Activated CD8-positive, alpha-beta T cell treated with anti-CD3 and anti-CD28 coated beads for 36 hours (primary cell): ENCODE measurements around the gene BTRC. TPM values are rescaled to one million over a fixed set of nuclear protein-coding genes. Genes with fewer than 3 reads are reported as not detected.
"Not testable (repeated sequence)": the region's sequence is repeated elsewhere in the genome, so short reads cannot be mapped to it uniquely, and the experiment has no call there.

Experiments
- ATAC-seq: fragments of 200-7000 bp; cut with Tn5 transposase; one replicate; pipeline ENCODE4 v1.10.0; 2021; ENCODE audit warnings: mild to moderate bottlenecking, moderate library complexity
- CTCF ChIA-PET: fragments of 350-600 bp; sonication (Branson Sonifier 250); formaldehyde crosslinking; loops from one replicate; lab custom pipeline; 2021; ENCODE audit warnings: antibody characterized with exemption; lab: Charles Lee
- POLR2A ChIA-PET: fragments of 350-600 bp; sonication (Branson Sonifier 250); formaldehyde crosslinking; loops from one replicate; lab custom pipeline; 2021; ENCODE audit warnings: antibody characterized with exemption; lab: Charles Lee
- DNase-seq: peaks from one replicate; pipeline ENCODE4 v3.0.0-alpha.2; 2020
- H3K27ac Mint-ChIP-seq: one replicate; pipeline ENCODE4 v1.8.0; 2021; ENCODE audit warnings: mild to moderate bottlenecking, mixed read lengths
- H3K27me3 Mint-ChIP-seq: one replicate; pipeline ENCODE4 v1.8.0; 2021; ENCODE audit warnings: mixed read lengths
- H3K36me3 Mint-ChIP-seq: one replicate; pipeline ENCODE4 v1.8.0; 2021; ENCODE audit warnings: low read depth, mixed read lengths
- H3K4me1 Mint-ChIP-seq: one replicate; pipeline ENCODE4 v1.8.0; 2021; ENCODE audit warnings: low read depth, mixed read lengths
- H3K4me3 Mint-ChIP-seq: one replicate; pipeline ENCODE4 v1.8.0; 2021; ENCODE audit warnings: mild to moderate bottlenecking, moderate library complexity, mixed read lengths
- H3K9me3 Mint-ChIP-seq: one replicate; pipeline ENCODE4 v1.8.0; 2021; ENCODE audit warnings: mixed read lengths
- intact Hi-C: fragments of 100-400 bp; cut with micrococcal nuclease; formaldehyde crosslinking; loops from one replicate; pipeline ENCODE4 v1.10.0; 2022
- total RNA-seq, 2 experiments: library from RNA; stranded (reverse); gene quantifications; one replicate each; pipeline ENCODE4 v1.2.3, GENCODE V29; 2021
- TF ChIP-seq, protein P1 (sequence below): fragments of 200-600 bp; IDR thresholded peaks from one replicate; pipeline ENCODE4 v1.8.0; 2022; ENCODE audit warnings: antibody characterized with exemption, mild to moderate bottlenecking

Gene BTRC
- total RNA-seq, 2 experiments from 2014 or later, result 11.6 to 14.6 TPM

DNA sequence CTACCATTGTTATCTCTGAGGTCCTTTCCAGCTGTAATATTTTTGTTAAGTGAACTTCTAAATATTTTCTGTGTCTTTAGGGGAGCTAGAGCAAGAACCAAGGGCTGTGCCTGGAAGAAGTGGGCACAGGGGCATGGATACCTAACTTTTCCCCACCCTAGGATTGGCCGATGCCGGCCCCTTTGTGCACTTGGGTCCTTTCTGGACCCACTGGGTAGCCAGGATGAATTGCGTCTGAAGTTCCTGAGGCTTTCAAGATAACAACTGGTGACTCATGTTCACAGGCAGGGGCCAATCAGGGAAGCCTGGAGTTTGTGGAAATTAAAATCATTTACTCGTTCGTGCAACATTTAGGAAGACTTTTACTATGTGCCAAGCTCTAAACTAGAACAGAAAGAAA is 234.9 kb downstream of the BTRC start:
- POLR2A ChIA-PET, result interaction anchor here (0.7 to 1.0 kb wide), 2 partner anchors 11 to 556 kb away, joined by 3 to 5 read pairs; no protein-coding TSS in a partner anchor
- TF ChIP-seq, protein P1, sequence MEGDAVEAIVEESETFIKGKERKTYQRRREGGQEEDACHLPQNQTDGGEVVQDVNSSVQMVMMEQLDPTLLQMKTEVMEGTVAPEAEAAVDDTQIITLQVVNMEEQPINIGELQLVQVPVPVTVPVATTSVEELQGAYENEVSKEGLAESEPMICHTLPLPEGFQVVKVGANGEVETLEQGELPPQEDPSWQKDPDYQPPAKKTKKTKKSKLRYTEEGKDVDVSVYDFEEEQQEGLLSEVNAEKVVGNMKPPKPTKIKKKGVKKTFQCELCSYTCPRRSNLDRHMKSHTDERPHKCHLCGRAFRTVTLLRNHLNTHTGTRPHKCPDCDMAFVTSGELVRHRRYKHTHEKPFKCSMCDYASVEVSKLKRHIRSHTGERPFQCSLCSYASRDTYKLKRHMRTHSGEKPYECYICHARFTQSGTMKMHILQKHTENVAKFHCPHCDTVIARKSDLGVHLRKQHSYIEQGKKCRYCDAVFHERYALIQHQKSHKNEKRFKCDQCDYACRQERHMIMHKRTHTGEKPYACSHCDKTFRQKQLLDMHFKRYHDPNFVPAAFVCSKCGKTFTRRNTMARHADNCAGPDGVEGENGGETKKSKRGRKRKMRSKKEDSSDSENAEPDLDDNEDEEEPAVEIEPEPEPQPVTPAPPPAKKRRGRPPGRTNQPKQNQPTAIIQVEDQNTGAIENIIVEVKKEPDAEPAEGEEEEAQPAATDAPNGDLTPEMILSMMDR, result no peak
- Mint-ChIP-seq H3K36me3 (peaks cover 7% of the 10 kb centered on the region), H3K4me1 (peaks cover 17% of the 10 kb centered on the region), H3K27ac (no peak overlapping the region), H3K9me3 (no peaks in the 10 kb centered on the region), H3K4me3 (peak overlapping the region; percentile 93), H3K27me3 (no peaks in the 10 kb centered on the region)
- intact Hi-C loops, result no loop called here
- DNase-seq (no peak), ATAC-seq (no peak)
- CTCF ChIA-PET, result interaction anchor here (1.4 to 2.5 kb wide), 5 partner anchors 13 to 374 kb away, joined by 4 to 21 read pairs (median 9); no protein-coding TSS in a partner anchor

DNA sequence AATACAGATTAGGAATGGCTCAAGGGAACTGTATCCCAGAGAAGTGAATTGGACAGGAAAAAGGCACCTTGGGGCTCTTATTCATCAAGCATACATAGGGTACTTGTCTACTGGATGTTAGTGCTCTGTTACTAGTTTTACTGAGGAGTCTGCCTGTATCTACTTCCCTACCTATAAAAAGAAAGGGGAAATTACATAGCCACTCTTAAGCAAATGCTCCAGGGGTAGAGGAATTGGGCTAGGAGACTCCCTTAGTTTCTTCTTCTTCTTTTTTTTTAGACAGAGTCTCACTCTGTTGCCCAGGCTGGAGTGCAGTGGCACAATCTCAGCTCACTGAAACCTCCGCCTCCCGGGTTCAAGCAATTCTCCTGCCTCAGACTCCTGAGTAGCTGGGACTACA is 239.4 kb downstream of the BTRC start:
- H3K27ac Mint-ChIP-seq, H3K4me3 Mint-ChIP-seq, POLR2A ChIA-PET, H3K4me1 Mint-ChIP-seq, DNase-seq, H3K27me3 Mint-ChIP-seq, ATAC-seq, intact Hi-C loops, H3K9me3 Mint-ChIP-seq, H3K36me3 Mint-ChIP-seq: not testable (repeated sequence)
- CTCF ChIA-PET, result interaction anchor here (2.2 to 6.3 kb wide), 2 partner anchors 9 to 189 kb away, joined by 8 to 34 read pairs; partner anchors contain the start of gene NPM3

DNA sequence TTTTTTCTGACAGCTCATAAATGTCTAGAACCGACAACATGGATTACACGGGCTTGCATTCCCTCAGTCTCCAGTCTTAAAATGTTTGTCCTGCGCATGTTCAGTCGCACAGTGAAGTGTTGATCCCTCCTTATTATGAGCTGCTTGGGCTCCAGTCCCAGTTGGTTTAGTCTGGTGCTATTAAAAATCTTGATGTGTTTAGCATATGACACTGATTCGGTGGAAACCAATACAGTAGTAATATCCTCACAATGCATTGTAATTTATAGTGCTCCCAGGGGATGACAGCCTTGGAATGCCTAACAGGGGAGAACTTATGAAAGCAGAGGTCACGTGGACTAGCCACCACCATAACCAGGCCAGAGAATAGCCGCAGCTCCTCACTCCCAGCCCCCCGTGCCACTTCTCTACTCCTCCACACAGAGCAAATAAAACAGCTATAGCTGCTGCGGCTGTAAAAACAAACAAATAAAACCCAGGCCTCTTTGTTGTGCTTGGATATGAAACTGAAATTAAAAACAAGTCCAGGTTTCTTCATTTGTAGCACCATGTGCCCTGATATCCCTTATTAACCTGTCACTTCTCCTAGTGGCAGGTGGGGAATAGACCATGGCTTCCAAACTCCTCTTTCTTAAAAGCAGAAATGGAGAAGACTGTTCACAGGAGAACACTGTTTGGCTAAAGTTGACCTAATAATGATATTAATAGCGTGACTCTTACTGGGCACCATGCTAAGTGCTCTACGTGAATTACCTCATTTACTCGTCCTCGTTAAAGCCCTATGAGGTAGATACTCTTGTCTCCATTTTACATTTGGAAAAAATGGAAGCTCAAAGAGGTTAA is 241.8 kb downstream of the BTRC start:
- H3K9me3 Mint-ChIP-seq, result no peaks in the 10 kb centered on the region
- H3K36me3 Mint-ChIP-seq, result no peaks in the 10 kb centered on the region
- intact Hi-C loops, result no loop called here
- TF ChIP-seq, protein P1, result no peak
- no peak for ATAC-seq
- H3K27ac Mint-ChIP-seq, result no peak overlapping the region
- no peak for DNase-seq
- no peak overlapping the region for H3K4me3 Mint-ChIP-seq
- no peaks in the 10 kb centered on the region for H3K27me3 Mint-ChIP-seq
- POLR2A ChIA-PET, result interaction anchor here (1.1 to 1.2 kb wide), 2 partner anchors 20 to 21 kb away, joined by 3 to 4 read pairs; no protein-coding TSS in a partner anchor
- CTCF ChIA-PET, result interaction anchor here (1.1 to 6.3 kb wide), 5 partner anchors 13 to 381 kb away, joined by 3 to 34 read pairs (median 4); partner anchors contain the start of gene NPM3
- no peaks in the 10 kb centered on the region for H3K4me1 Mint-ChIP-seq

DNA sequence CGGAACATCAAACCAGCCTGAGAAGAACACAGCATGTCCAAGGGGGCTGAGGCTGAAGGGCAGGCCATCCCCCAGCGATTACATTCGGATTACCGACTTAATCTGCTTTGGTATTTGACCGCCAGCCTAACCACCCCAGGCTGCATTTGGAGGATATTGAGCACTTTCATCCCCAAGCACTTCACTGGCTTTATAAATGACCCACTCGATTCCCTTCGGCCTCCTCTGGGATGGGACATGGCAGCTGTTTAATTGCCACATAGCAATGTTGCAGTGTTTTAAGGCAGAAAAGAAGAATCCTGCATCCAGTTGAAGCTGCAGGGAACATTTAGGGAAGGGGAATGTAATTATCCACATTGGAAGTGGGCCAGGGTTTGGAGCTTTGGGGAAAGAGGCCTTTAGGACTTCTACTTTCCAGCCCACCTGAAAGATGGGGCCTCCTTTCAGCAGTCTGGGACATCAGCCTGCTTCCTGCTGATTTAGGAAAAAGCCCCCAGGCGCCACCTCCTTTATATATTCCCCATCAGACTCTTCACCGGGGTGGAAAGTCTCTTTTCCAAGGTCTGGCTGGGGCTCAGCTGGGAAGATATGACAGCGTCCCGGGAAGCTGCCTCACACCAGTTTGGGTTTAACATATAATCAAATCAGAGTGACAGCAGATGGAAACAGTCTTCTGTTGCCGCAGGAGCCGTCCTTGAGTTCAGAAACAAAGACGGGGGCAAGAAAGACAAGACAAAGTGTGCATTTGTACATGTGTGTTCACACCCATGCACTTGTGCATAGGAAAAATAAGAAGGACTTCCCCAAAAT is 243.3 kb downstream of the BTRC start:
- CTCF ChIA-PET, result interaction anchor here (1.1 to 6.3 kb wide), 5 partner anchors 12 to 383 kb away, joined by 3 to 34 read pairs (median 4); partner anchors contain the start of gene NPM3
- no peaks in the 10 kb centered on the region for H3K27me3 Mint-ChIP-seq
- H3K4me1 Mint-ChIP-seq, result no peaks in the 10 kb centered on the region
- H3K36me3 Mint-ChIP-seq, result no peaks in the 10 kb centered on the region
- TF ChIP-seq, protein P1, result no peak
- no peak overlapping the region for H3K27ac Mint-ChIP-seq
- no peak overlapping the region for H3K4me3 Mint-ChIP-seq
- POLR2A ChIA-PET, result interaction anchor here (1.1 kb wide), 1 partner anchor 20 kb away, joined by 3 read pairs; no protein-coding TSS in a partner anchor
- ATAC-seq (no peak), DNase-seq (no peak)
- intact Hi-C loops, result no loop called here
- H3K9me3 Mint-ChIP-seq, result no peaks in the 10 kb centered on the region

DNA sequence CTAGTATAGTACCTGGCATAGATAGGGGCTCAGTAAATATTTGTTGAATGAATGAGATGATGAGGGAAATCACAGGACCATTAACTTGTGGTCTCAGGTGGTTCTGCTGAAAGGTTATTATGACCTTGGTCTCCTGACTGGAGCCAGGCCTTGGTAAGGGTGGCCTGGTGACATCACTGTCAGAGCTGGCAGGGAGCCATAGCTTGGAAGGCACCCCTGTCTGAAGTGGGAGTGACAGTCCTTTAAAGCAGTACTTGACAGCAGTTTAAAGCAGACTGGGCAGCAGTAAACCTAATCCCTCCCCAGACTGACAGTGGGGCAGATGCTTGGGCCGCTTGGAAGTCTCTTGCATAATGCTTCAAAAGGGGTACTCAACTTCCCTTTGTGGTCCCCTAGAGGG is 247.6 kb downstream of the BTRC start:
- DNase-seq (no peak), ATAC-seq (no peak)
- Mint-ChIP-seq H3K36me3 (peaks cover 1% of the 10 kb centered on the region), H3K27ac (no peak overlapping the region), H3K9me3 (no peaks in the 10 kb centered on the region), H3K27me3 (no peaks in the 10 kb centered on the region), H3K4me1 (no peaks in the 10 kb centered on the region), H3K4me3 (no peak overlapping the region)
- ChIA-PET POLR2A (no interaction called here), CTCF (interaction anchor here (1.1 to 8.5 kb wide), 6 partner anchors 8 to 180 kb away, joined by 3 to 180 read pairs (median 8); partner anchors contain the start of gene NPM3)
- intact Hi-C loops, result no loop called here
- TF ChIP-seq, protein P1, result no peak
